ENCODE results near the gene OLIG1. TPM values are rescaled to one million over a fixed set of nuclear protein-coding genes. Genes with fewer than 3 reads are reported as not detected.

Gene OLIG1
- not detected for total RNA-seq

DNA sequence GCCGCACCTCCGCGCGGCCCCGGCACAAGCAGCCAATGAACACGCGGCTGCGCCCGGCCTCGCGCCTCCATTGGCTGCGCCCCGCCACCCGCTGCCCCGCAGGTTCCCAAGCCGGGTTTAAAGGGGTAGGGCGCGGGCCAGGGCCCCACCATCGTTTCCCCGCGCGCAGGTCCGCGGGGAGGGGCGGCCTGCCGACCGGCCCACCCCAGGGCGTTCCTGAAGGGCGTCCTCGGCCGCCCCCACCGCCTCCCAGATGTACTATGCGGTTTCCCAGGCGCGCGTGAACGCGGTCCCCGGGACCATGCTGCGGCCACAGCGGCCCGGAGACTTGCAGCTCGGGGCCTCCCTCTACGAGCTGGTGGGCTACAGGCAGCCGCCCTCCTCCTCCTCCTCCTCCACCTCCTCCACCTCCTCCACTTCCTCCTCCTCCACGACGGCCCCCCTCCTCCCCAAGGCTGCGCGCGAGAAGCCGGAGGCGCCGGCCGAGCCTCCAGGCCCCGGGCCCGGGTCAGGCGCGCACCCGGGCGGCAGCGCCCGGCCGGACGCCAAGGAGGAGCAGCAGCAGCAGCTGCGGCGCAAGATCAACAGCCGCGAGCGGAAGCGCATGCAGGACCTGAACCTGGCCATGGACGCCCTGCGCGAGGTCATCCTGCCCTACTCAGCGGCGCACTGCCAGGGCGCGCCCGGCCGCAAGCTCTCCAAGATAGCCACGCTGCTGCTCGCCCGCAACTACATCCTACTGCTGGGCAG, at the start of gene OLIG1:
Gene OLIG1 (plus strand): TSS at position 148 of the 750 bp plus-strand sequence. CDS start 106 bp downstream, at position 254.
- no peak for DNase-seq (ENCODE audit: low spot score)

GRCh38 chr21:33020558-33021100, 49.3 kb upstream of the OLIG1 start:
- DNase-seq (ENCODE audit: low spot score), result no peak

GRCh38 chr21:33021150-33021549, 48.8 kb upstream of the OLIG1 start:
- DNase-seq (ENCODE audit: low spot score), result no peak

GRCh38 chr21:33021667-33022066, 48.3 kb upstream of the OLIG1 start:
- DNase-seq (ENCODE audit: low spot score), result no peak

DNA sequence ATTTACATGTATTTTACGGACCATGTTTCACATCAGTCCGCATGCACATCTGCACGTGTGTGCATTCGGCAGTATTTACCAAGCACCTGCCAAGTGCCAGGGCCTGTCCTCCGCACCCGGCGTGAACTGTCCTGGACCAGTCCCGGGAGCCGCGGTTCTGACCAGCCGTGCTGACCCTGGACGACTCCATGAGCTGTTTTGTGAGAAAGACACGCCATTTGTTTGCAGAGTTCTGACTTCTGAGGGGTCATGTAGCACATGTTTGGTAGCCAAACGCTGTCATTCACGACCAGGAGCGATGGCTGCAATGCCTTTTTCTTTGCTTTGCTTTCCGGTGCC, 47.5 kb upstream of the OLIG1 start:
- no peak for DNase-seq (ENCODE audit: low spot score)

DNA sequence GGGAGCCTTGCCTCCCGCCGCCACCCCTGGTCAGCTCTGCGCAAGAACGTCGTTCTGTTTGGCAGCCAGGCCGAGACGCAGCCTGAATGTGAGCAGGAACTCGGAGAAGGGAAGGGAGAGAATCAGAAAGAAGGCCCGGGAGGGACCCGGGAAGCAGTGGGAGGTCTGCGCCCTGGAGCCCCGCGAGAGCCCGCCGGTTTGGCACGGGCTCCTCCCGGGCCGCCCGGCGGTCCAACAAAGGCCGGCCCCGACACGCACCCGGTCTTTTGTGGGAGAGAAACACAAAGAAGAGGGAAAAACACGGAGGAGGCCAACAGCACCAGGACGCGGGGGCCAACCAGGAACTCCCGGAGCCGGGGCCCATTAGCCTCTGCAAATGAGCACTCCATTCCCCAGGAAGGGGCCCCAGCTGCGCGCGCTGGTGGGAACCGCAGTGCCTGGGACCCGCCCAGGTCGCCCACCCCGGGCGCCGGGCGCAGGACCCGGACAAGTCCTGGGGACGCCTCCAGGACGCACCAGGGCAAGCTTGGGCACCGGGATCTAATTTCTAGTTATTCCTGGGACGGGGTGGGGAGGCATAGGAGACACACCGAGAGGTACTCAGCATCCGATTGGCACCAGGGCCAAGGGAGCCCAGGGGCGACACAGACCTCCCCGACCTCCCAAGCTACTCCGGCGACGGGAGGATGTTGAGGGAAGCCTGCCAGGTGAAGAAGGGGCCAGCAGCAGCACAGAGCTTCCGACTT, 46.9 kb upstream of the OLIG1 start:
- no peak for DNase-seq (ENCODE audit: low spot score)

DNA sequence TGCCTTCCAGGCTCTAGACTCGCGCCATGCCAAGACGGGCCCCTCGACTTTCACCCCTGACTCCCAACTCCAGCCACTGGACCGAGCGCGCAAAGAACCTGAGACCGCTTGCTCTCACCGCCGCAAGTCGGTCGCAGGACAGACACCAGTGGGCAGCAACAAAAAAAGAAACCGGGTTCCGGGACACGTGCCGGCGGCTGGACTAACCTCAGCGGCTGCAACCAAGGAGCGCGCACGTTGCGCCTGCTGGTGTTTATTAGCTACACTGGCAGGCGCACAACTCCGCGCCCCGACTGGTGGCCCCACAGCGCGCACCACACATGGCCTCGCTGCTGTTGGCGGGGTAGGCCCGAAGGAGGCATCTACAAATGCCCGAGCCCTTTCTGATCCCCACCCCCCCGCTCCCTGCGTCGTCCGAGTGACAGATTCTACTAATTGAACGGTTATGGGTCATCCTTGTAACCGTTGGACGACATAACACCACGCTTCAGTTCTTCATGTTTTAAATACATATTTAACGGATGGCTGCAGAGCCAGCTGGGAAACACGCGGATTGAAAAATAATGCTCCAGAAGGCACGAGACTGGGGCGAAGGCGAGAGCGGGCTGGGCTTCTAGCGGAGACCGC, 46.3 kb upstream of the OLIG1 start:
- DNase-seq (ENCODE audit: low spot score), result no peak

DNA sequence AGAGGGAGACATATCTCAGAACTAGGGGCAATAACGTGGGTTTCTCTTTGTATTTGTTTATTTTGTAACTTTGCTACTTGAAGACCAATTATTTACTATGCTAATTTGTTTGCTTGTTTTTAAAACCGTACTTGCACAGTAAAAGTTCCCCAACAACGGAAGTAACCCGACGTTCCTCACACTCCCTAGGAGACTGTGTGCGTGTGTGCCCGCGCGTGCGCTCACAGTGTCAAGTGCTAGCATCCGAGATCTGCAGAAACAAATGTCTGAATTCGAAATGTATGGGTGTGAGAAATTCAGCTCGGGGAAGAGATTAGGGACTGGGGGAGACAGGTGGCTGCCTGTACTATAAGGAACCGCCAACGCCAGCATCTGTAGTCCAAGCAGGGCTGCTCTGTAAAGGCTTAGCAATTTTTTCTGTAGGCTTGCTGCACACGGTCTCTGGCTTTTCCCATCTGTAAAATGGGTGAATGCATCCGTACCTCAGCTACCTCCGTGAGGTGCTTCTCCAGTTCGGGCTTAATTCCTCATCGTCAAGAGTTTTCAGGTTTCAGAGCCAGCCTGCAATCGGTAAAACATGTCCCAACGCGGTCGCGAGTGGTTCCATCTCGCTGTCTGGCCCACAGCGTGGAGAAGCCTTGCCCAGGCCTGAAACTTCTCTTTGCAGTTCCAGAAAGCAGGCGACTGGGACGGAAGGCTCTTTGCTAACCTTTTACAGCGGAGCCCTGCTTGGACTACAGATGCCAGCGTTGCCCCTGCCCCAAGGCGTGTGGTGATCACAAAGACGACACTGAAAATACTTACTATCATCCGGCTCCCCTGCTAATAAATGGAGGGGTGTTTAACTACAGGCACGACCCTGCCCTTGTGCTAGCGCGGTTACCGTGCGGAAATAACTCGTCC, 45.5 kb upstream of the OLIG1 start:
- no peak for DNase-seq (ENCODE audit: low spot score)

GRCh38 chr21:33025106-33025488, 44.8 kb upstream of the OLIG1 start:
- no peak for DNase-seq (ENCODE audit: low spot score)

- DNase-seq (ENCODE audit: low spot score), result no peak
Measured at GRCh38 chr21:33025489-33026442, 44.2 kb upstream of the OLIG1 start, which contains the start of gene OLIG2. Gene OLIG2, plus strand, starts transcription at chr21:33025935. Its CDS starts 928 bp downstream, at chr21:33026863.

DNA sequence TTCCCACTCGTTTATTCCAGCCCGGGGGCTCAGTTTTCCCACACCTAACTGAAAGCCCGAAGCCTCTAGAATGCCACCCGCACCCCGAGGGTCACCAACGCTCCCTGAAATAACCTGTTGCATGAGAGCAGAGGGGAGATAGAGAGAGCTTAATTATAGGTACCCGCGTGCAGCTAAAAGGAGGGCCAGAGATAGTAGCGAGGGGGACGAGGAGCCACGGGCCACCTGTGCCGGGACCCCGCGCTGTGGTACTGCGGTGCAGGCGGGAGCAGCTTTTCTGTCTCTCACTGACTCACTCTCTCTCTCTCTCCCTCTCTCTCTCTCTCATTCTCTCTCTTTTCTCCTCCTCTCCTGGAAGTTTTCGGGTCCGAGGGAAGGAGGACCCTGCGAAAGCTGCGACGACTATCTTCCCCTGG, 43.5 kb upstream of the OLIG1 start:
- no peak for DNase-seq (ENCODE audit: low spot score)

- no peak for DNase-seq (ENCODE audit: low spot score)
Measured at GRCh38 chr21:33026878-33027400, 43.0 kb upstream of the OLIG1 start.

GRCh38 chr21:33027401-33028286, 42.3 kb upstream of the OLIG1 start:
- DNase-seq (ENCODE audit: low spot score), result no peak

- DNase-seq (ENCODE audit: low spot score), result no peak
Measured at GRCh38 chr21:33028287-33028670, 41.7 kb upstream of the OLIG1 start.

DNA sequence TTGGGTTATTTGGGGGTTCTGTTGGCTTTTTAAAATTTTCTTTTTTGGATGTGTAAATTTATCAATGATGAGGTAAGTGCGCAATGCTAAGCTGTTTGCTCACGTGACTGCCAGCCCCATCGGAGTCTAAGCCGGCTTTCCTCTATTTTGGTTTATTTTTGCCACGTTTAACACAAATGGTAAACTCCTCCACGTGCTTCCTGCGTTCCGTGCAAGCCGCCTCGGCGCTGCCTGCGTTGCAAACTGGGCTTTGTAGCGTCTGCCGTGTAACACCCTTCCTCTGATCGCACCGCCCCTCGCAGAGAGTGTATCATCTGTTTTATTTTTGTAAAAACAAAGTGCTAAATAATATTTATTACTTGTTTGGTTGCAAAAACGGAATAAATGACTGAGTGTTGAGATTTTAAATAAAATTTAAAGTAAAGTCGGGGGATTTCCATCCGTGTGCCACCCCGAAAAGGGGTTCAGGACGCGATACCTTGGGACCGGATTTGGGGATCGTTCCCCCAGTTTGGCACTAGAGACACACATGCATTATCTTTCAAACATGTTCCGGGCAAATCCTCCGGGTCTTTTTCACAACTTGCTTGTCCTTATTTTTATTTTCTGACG, 41.1 kb upstream of the OLIG1 start:
- no peak for DNase-seq (ENCODE audit: low spot score)

DNA sequence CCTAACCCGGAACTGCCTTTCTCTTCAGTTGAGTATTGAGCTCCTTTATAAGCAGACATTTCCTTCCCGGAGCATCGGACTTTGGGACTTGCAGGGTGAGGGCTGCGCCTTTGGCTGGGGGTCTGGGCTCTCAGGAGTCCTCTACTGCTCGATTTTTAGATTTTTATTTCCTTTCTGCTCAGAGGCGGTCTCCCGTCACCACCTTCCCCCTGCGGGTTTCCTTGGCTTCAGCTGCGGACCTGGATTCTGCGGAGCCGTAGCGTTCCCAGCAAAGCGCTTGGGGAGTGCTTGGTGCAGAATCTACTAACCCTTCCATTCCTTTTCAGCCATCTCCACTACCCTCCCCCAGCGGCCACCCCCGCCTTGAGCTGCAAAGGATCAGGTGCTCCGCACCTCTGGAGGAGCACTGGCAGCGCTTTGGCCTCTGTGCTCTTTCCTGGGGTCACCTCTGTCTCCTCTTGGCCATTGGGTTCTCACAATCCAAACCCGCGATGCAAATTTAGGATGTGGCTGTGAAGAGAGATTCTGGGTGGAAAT, 40.5 kb upstream of the OLIG1 start:
- no peak for DNase-seq (ENCODE audit: low spot score)

DNA sequence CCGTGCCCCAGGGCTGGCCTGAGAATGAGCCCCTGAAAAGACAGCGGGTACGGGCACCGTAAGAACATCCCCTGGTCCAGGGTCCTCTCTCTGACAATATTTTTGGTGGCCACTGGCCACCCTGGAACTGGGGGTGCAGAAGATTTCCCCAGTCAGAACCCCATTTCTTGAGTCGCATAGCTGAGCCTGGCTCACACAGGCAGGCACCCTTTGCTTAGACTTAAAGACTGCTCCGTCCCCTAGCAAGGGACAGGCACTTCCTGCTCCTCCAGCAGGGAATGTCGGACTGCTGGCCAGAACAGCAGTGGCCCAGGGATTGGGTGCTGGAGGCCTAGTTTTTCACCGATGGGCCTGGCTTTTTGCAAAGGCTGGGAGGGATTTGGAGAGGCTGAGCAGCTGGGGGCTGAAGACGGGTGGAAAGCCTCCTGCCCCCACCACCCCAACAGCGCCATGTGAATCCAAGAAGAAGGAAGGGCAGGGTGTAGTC, 39.9 kb upstream of the OLIG1 start:
- DNase-seq (ENCODE audit: low spot score), result no peak

DNA sequence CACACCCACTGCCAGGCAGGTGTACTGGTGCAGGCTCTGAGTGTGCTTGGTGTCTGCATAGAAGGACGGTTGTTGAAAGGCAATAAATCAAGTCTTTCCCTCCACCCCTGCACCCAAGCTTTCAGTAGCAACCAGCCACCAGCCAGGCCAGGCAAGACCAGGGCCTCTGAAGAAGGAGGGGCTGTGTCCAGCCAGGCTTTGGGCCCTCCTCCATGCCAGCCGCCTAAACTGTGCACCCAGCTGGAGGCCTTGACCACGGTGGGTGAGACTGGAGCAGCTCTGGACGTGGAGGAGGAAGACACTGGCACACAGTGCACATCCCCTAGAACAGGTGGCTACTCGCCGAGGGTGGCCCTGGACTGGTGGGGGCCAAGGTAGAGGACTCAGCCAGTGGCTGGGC, 39.3 kb upstream of the OLIG1 start:
- DNase-seq (ENCODE audit: low spot score), result no peak
